Mononuclear cell (primary cell): ENCODE measurements around the gene ZNF277. TPM values are rescaled to one million over a fixed set of nuclear protein-coding genes. Genes with fewer than 3 reads are reported as not detected.

Source experiments
- H3K27me3 ChIP-seq: 2 replicates; pipeline ENCODE4 v1.6.0; 2011; ENCODE audit warnings: low read length, control low read depth; ENCODE audit not compliant: insufficient read depth
- H3K4me1 ChIP-seq: 2 replicates; pipeline ENCODE4 v1.5.1; 2011; ENCODE audit warnings: mild to moderate bottlenecking, low read length, control low read depth; ENCODE audit not compliant: insufficient read depth
- H3K4me3 ChIP-seq: 2 replicates; pipeline ENCODE4 v1.5.1; 2011; ENCODE audit warnings: mild to moderate bottlenecking, low read length, moderate library complexity
- H3K9me3 ChIP-seq: 2 replicates; pipeline ENCODE4 v1.5.1; 2011; ENCODE audit warnings: low read depth, mild to moderate bottlenecking, control low read depth, low read length
- total RNA-seq: library from RNA; depleted of rRNA; stranded (reverse); fragments of >200 nt; gene quantifications from one replicate; pipeline ENCODE4 v1.2.3, GENCODE V29; 2012

ZNF277 gene
- total RNA-seq, 1 donor: 62.8 TPM

DNA sequence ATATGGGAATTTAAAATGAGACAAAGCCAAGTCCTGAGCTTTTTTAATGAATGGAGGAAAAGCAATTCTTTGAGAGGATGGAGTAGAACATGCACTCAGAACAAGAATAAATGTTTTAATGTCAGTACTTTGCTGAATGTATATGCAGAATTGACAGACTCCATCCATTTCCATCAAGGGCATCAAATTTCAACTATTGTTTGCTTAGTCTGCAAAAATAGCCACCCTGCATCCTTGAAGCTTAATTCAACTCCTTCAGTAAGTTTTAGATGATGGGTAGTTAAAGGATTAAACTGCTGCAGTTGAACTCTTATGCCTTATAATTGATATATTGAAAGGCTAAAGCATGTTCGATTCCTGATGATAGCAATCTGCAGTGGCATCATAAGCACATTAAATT is 144.1 kb downstream of the ZNF277 start:
- H3K9me3 ChIP-seq: no peaks in the 10 kb centered on the region
- no peak overlapping the region for H3K4me3 ChIP-seq
- no peaks in the 10 kb centered on the region for H3K4me1 ChIP-seq
- no peaks in the 10 kb centered on the region for H3K27me3 ChIP-seq

DNA sequence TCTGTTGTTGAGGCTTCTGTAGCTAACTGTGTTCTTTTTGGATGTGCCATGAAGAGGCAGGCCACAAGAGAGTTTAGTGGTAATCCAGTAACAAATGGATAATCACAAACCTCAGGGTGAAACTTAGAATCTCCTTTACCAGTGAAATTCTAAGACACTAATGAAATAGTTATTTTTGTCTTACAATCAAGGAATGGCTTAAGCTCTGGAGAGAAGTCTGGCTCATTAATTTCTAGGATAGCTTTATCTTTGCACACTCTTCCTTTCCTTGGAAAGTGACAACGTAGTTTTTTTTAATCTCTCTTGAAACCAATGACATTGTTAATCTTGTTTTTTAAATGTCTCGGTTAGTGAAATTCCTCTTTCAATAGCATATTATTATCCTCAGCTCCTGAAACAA is 150.1 kb downstream of the ZNF277 start:
- H3K9me3 ChIP-seq: no peaks in the 10 kb centered on the region
- no peak overlapping the region for H3K4me3 ChIP-seq
- no peaks in the 10 kb centered on the region for H3K4me1 ChIP-seq
- no peaks in the 10 kb centered on the region for H3K27me3 ChIP-seq

DNA sequence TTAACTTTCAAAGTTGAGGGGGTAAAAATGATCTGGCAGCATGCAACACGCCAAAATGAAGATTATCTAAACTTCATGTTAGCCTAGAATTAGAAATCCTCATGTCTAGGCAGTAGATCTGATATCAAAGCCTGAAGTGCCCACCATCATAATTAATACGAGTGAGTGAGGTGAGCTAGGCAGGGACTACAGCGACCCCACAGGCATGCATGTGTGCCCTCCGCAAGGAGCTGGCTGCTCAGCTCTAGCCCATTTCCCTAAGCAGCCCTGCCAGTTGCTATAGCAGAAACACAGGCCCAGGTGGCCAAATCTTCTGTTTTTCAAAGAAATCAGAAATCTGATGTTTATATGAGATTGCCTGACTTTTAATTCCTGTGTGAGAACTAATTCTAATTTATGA is 150.6 kb downstream of the ZNF277 start:
- H3K9me3 ChIP-seq: no peaks in the 10 kb centered on the region
- H3K27me3 ChIP-seq: no peaks in the 10 kb centered on the region
- no peak overlapping the region for H3K4me3 ChIP-seq
- no peaks in the 10 kb centered on the region for H3K4me1 ChIP-seq

DNA sequence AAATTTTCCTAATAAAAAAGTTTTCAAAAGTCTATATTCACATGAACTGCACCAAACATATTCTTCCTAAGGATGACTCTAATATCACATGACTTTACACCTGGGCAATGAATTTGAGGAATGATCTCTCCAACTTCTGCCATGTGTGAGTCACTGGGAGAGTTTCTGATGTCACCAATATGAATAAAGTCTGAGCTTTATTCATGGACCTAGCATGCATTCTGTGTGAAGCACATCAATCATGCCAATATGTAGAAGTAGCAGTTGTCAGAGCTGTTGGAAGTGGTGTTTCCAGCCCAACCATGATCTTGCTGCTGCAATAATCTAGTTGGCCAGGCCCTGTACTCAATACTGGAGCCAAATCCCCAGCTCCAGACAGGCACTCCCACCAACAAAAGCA is 152.0 kb downstream of the ZNF277 start:
- H3K27me3 ChIP-seq: no peaks in the 10 kb centered on the region
- H3K4me3 ChIP-seq: no peak overlapping the region
- H3K9me3 ChIP-seq: no peaks in the 10 kb centered on the region
- H3K4me1 ChIP-seq: no peaks in the 10 kb centered on the region

DNA sequence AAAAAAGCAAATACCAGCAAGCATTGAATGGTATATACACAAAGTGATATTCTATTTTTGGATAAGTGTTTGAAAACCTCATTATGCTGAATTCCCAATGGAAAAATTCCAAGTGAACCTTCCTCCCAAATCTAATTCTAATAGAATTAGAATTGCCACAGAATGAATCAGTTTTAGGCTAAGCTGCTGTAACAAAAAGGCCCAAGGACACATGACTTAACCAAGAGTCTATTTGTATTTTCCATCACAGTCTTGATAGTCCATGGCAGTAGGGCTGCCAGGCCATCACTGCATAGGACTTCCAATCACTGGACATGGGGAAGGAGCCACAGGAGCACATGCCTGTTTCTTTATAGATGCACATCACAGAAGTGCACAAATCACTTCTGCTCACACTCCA is 152.6 kb downstream of the ZNF277 start:
- Histone ChIP-seq H3K9me3 (no peaks in the 10 kb centered on the region), H3K4me3 (no peak overlapping the region), H3K4me1 (no peaks in the 10 kb centered on the region), H3K27me3 (no peaks in the 10 kb centered on the region)

DNA sequence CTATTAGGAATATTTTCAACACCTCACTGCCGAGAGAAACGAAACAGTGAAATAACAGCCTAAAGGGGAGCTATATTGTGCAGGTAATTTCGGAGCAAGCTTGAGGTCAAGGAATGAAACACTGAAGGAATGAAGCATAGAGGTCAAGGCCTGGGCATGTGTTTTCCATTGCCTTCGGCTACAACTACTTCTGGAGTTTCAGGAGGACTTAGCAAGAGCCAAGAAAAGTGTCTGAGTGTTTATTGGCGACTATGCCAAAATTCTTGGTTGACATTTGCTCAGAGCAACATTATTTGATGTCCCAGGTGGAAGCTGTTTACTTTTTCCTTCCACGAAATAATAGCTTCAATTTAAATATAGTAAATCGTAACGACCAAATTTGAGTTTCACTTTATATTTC is 154.2 kb downstream of the ZNF277 start:
- Histone ChIP-seq H3K4me3 (no peak overlapping the region), H3K27me3 (no peaks in the 10 kb centered on the region), H3K9me3 (no peaks in the 10 kb centered on the region), H3K4me1 (no peaks in the 10 kb centered on the region)

DNA sequence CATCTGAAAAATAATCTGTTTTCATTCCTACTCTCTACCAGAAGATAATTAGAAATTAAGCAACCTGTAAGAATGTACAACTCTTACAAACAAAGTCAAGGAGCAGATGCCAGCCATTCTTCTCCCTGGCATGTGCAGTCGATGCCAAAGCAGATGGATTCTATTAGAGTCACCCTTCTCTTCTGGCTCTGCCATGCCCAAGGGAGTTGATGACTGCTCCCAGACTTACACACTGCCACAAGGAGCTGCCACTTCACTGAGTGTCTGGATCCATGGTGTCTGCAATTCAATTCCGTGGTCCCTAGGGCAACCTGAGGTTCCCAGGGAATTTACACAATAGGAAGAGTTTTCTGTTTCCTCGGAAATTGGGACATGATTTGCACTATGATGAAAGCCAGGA is 154.7 kb downstream of the ZNF277 start:
- H3K4me1 ChIP-seq: no peaks in the 10 kb centered on the region
- no peaks in the 10 kb centered on the region for H3K9me3 ChIP-seq
- H3K27me3 ChIP-seq: no peaks in the 10 kb centered on the region
- H3K4me3 ChIP-seq: no peak overlapping the region

DNA sequence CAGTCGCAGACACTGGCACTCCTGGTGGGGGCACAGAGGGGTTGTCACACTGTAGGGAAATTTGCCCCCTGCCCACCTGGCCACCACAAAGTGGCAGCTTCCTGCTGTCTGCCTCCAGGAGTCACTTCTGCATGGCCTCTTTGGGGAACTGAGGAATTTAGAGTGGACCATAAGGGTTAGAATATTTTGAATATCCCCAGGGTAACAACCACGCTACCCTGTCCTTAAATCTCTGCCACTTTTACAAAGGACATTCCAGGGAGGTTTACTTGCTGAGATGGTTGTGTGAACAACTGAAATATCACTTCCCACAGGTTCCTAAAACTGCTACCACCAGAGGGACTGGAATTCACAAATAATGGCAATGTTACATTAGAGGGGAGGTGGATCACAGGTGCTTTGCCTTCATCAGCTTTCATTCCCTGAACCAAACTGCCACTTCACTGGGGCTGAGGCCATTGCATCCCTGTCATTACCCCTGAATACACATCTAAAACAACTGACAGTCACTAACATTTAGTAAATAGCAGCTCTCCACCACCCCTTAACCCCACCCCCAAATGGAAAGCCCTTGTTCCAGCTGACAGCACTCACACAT is 155.7 kb downstream of the ZNF277 start:
- H3K4me1 ChIP-seq: no peaks in the 10 kb centered on the region
- no peaks in the 10 kb centered on the region for H3K27me3 ChIP-seq
- H3K4me3 ChIP-seq: no peak overlapping the region
- no peaks in the 10 kb centered on the region for H3K9me3 ChIP-seq

DNA sequence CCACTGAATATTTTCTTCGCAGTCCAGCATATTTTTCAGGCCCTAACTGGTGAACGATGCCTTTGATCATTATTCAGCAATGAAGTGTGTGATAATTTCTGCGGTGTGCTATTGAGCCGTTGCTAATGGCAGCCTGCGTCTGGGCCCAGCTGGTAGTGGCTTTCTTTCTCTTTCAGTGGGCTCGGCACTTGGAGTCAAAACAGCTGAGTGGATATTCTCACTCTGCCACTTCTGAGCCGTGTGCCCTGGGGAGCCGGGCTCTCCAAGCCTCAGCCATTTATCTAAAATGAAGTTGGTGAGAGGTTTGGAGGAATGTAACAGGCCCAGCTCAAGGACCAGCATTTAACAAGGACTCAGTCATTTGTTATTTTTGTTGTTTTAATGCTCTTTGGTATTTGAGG is 156.2 kb downstream of the ZNF277 start:
- no peaks in the 10 kb centered on the region for H3K27me3 ChIP-seq
- no peaks in the 10 kb centered on the region for H3K4me1 ChIP-seq
- H3K9me3 ChIP-seq: no peaks in the 10 kb centered on the region
- H3K4me3 ChIP-seq: no peak overlapping the region

DNA sequence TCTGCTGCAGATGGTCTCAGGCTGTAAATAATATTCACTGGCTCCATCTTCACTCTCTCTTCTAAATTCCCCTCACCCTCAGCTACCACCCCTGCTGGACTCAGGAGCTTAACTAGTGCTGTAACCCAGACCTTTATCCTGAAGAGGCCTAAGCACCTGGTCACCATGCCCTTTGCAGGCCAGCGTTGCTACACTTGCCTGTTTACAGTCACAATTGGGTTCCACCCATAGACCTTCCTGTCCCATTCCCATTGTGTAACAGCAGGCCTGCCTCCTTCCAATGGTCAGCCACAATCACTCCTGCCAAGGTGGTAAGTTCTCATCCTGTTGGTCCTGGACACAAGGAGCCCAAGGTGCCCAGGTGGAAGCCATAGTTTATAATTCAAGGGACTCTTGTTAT is 157.9 kb downstream of the ZNF277 start:
- H3K4me3 ChIP-seq: no peak overlapping the region
- H3K4me1 ChIP-seq: no peaks in the 10 kb centered on the region
- no peaks in the 10 kb centered on the region for H3K27me3 ChIP-seq
- no peaks in the 10 kb centered on the region for H3K9me3 ChIP-seq

DNA sequence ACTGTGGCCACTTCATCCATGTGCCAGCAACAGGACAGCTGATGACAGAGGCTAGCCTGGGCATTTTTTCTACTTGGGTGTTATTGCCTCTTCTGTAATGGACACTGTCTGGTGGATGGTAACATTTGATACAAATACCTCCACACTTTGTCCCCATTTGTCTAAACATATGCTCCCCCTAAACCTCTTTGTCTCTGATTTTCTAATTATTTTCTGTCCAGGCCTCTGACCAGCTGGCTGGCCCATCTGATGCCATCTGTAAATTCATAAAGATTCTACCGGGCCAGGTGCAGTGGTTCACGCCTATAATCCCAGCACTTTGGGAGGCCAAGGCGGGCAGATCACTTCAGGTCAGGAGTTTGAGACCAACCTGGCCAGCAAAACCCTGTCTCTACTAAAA is 159.1 kb downstream of the ZNF277 start:
- Histone ChIP-seq H3K4me3 (no peak overlapping the region), H3K27me3 (no peaks in the 10 kb centered on the region), H3K9me3 (no peaks in the 10 kb centered on the region), H3K4me1 (no peaks in the 10 kb centered on the region)

DNA sequence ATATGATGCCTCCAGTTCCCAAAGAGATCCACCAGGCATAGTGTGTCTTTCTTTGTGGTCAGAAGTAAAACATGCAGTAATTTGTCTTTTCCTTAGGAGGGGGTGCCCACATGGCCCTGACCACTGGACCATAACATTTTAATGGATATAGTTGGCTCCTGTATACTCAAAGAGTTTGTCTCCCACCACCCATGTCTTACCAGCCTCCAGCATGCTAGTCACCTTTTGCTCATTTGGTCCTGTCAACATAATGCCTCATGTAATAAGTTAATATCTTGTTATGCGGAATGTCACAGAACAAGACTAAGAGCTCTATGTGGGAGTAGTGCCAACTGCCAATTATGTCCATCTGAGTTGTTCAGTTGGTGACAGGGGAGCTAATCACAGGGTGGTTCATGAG is 160.4 kb downstream of the ZNF277 start:
- Histone ChIP-seq H3K27me3 (no peaks in the 10 kb centered on the region), H3K4me1 (no peaks in the 10 kb centered on the region), H3K9me3 (no peaks in the 10 kb centered on the region), H3K4me3 (no peak overlapping the region)

DNA sequence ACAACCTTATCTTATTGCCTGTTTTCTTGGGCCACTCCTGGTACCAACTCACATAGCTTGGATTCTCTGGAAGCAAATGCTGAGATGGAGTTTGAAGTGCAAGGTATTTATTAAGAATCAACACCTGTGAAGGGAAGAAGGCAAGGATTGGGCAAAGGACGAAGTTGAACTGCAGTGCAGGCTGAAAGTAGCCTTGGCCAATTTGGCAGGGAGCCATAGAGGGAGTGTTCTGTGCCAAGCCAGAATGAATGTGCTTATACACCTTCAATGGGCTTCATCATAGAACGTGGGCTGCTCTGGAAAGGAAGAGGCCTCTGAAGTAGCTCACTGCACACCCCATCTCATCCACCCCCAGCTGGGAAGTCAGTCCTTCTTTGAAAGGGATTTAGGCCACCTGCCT is 163.9 kb downstream of the ZNF277 start:
- H3K27me3 ChIP-seq: no peaks in the 10 kb centered on the region
- no peak overlapping the region for H3K4me3 ChIP-seq
- no peaks in the 10 kb centered on the region for H3K4me1 ChIP-seq
- no peaks in the 10 kb centered on the region for H3K9me3 ChIP-seq

DNA sequence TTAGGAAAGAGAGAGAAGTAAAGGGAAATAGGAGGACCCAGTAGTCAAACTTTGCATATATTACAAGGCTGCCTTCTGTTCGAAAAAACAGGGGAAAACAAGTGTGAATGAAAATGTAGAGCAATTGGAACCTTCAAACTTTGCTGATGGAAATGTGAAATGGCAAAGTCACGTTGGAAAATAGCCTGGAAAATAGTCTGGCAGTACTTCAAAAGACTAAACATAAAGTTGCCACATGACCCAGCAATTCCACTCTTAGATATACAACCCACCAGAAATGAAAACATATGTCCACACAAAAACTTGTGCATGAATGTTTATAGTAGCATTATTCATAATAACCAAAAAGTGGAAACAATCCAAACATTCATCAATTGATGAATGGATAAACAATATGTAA is 165.2 kb downstream of the ZNF277 start:
- no peaks in the 10 kb centered on the region for H3K4me1 ChIP-seq
- no peaks in the 10 kb centered on the region for H3K27me3 ChIP-seq
- no peak overlapping the region for H3K4me3 ChIP-seq
- H3K9me3 ChIP-seq: no peaks in the 10 kb centered on the region

DNA sequence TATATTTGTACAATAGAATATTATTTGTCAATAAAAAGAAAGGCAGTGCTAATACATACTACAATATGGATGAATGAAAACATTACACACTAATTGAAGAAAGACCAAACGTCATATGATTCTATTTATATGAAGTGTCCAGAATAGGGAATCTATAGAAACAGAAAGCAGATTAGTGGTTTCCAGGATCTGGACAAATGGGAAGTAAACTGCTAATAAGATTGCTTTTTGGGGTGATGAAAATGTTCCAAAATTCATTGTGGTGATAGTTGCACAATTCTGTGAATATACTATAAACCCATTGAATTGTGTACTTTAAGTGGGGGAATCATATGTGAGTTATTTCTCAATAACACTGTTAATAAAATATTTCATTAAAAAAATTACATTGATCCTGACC is 165.6 kb downstream of the ZNF277 start:
- H3K27me3 ChIP-seq: no peaks in the 10 kb centered on the region
- H3K4me3 ChIP-seq: no peak overlapping the region
- no peaks in the 10 kb centered on the region for H3K9me3 ChIP-seq
- H3K4me1 ChIP-seq: no peaks in the 10 kb centered on the region

DNA sequence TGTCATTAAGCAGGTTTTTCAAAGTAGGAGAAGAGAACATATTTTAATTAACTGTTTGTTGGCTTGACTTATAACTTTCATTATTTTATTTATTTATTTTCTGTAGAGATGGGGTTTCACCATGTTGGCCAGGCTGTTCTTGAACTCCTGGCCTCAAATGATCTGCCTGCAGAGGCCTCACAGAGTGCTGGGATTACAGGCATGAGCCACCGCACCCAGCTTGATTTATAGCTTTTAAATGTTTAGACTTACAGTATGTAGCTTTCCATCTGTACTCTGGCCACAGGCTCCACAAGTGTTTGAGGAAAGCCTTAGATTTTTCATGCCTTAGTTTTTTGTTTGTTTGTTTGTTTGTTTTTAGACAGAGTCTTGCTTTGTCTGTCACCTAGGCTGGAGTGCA is 171.1 kb downstream of the ZNF277 start:
- no peak overlapping the region for H3K4me3 ChIP-seq
- H3K9me3 ChIP-seq: no peaks in the 10 kb centered on the region
- peaks cover 2% of the 10 kb centered on the region for H3K27me3 ChIP-seq
- no peaks in the 10 kb centered on the region for H3K4me1 ChIP-seq
